ENCODE measurements around the gene FCF1.

FCF1 gene

DNA sequence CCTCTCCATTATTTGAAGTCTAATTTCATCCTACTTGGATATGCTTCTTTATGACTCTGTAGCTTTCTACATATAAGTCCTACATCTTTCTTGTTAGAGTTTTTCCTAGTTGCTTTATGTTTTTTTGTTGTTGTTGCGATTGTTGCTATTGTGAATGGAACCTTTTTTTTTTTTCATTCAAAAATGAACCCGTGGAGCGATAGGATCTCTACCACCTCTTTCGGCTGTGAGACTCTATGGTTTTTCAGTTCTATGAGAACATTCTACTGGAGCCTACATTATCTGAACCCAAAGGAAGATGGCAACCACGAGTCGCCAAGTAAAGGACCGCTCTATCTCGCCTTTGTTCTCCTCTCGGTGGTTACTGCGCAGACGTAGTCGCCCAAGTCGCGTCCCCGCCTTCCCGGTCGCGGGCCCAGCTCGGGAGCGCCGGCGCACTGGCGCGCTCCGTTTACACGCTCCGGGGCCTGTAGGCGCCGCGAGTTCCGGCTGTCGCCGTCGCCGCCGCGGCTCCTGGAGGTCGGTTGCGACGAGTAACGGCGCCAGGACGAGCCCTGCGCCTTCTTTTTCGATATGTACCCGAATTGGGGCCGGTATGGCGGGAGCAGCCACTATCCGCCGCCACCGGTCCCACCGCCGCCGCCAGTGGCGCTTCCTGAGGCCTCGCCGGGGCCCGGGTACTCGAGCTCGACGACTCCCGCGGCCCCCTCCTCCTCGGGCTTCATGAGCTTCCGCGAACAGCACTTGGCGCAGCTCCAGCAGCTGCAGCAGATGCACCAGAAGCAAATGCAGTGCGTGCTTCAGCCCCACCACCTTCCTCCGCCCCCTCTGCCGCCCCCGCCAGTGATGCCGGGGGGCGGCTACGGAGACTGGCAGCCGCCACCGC lies 50.2 kb downstream of the FCF1 start, which contains the start of gene YLPM1:
Gene YLPM1 (plus strand): TSS at position 400 of the 886 bp plus-strand sequence. CDS start 174 bp downstream, at position 574.
- peak; percentile 99 for DNase-seq (ENCODE audit: low read depth)
- TF ChIP-seq, protein P1, sequence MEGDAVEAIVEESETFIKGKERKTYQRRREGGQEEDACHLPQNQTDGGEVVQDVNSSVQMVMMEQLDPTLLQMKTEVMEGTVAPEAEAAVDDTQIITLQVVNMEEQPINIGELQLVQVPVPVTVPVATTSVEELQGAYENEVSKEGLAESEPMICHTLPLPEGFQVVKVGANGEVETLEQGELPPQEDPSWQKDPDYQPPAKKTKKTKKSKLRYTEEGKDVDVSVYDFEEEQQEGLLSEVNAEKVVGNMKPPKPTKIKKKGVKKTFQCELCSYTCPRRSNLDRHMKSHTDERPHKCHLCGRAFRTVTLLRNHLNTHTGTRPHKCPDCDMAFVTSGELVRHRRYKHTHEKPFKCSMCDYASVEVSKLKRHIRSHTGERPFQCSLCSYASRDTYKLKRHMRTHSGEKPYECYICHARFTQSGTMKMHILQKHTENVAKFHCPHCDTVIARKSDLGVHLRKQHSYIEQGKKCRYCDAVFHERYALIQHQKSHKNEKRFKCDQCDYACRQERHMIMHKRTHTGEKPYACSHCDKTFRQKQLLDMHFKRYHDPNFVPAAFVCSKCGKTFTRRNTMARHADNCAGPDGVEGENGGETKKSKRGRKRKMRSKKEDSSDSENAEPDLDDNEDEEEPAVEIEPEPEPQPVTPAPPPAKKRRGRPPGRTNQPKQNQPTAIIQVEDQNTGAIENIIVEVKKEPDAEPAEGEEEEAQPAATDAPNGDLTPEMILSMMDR (IDR thresholded peaks at IDR 0.05; ENCODE audit: low read length, missing control alignments) = peak; percentile 39
- peak within 1 kb of the TSS; percentile 85 for H3K4me3 ChIP-seq (replicated peaks; ENCODE audit: low read depth, low read length)

DNA sequence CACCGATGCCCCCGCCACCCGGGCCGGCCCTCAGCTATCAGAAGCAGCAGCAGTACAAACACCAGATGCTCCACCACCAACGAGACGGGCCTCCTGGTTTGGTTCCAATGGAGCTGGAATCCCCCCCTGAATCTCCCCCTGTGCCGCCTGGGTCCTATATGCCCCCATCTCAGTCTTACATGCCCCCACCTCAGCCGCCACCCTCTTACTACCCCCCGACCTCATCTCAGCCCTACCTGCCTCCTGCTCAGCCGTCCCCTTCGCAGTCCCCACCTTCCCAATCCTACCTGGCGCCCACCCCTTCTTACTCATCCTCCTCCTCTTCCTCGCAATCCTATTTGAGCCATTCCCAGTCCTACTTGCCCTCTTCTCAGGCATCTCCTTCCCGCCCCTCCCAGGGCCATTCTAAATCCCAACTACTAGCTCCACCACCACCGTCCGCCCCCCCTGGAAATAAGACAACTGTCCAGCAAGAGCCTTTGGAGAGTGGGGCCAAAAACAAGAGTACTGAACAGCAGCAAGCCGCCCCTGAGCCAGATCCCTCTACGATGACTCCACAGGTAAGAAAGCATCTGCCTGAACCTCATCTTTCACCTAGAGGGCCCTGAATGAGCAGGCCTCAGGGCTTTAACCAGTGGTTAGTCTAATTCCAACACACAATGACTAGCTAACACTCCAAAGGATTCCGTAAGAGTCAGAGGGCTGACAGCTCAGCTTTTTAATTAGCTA lies 51.0 kb downstream of the FCF1 start:
- TF ChIP-seq, protein P1 (IDR thresholded peaks at IDR 0.05; ENCODE audit: low read length, missing control alignments) = no peak
- no peak for DNase-seq (ENCODE audit: low read depth)
- H3K4me3 ChIP-seq (replicated peaks; ENCODE audit: low read depth, low read length) = peak overlapping the region; percentile 85

DNA sequence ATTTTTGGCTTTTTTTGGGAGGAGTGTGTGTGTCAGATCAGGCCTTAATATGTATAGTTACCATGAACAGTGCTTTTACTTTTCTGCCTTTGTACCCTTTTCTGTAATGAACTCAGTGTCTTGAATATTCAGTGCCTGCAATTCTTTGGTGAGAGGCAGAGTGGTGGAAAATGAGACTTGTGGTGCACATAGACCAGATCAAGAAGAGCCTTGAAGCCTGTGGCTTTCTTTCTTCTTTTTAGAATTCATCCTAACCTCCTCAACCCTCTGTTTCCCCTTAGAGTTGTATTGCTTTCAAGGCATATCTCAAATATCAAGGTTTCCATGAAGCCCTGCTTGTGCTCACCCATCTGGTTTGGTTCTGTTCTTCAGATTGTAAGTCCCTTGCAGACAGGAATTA lies 52.8 kb downstream of the FCF1 start:
- no peak for DNase-seq (ENCODE audit: low read depth)
- H3K4me3 ChIP-seq (replicated peaks; ENCODE audit: low read depth, low read length) = peak overlapping the region; percentile 85
- TF ChIP-seq, protein P1 (IDR thresholded peaks at IDR 0.05; ENCODE audit: low read length, missing control alignments) = no peak

DNA sequence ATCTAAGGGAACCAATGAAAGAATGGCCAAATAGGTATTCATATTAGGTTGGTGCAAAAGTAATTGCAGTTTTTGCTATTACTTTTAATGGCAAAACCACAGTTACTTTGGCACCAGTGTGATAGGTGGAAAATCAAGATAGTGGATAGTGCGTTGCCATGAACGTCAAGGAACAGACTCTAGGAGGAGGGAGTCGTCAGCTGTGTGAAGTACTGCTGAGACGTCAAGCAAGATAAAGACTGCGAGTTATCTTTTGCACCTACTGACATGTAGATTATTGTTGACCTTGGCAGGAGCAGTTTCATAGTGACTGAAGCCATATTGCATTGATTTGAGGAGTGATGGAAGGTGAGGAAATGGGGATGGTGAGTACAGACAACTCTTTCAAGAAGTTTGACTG lies 58.5 kb downstream of the FCF1 start:
- TF ChIP-seq, protein P1 (IDR thresholded peaks at IDR 0.05; ENCODE audit: low read length, missing control alignments) = no peak
- peak; percentile 17 for DNase-seq (ENCODE audit: low read depth)
- H3K4me3 ChIP-seq (replicated peaks; ENCODE audit: low read depth, low read length) = no peak overlapping the region

DNA sequence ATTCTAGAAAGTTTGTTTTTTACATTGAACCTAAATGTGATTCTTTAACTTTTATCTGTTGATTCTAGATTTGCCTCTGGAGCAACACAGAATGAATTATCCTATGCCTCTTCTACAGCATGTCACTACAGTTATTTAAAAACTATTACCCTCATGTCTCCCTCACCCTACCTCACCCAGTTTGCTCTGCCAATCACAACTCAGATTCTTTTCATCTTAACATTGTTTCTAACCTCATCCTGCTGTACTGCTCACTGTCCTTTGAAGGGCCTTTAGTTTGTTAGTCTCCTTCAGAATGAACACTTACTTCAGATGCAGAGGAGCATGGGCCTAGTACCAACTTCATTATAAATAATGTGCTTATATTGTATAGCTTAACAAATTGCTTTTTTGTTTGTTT lies 71.7 kb downstream of the FCF1 start:
- TF ChIP-seq, protein P1 (IDR thresholded peaks at IDR 0.05; ENCODE audit: low read length, missing control alignments) = no peak
- H3K4me3 ChIP-seq (replicated peaks; ENCODE audit: low read depth, low read length) = no peak overlapping the region
- no peak for DNase-seq (ENCODE audit: low read depth)

DNA sequence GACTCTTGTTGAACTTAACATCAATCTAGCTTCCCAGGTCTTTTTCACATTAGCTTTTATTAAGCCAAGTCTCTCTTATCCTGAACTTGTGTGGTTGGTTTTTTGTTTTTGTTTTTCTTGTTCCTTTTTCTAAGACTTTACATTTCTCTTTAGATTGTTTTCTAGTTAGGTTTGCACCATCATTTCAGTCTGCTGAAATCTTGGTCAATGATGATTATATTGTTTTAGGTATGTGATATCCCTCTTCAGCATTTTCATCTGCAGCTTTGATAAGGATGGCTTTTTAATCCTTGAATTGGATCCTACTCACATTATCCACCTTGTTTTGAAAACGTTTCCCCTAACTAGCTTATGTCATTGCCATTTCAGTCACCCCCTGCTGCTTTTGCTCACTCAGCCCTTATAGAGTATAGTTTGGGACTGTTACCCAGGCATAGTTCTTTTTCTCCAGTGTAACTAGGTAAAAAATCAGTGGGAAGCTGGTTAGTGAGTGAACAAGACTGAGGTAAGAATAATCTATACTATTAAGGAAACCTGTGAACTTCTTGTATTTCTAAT lies 72.2 kb downstream of the FCF1 start:
- DNase-seq (ENCODE audit: low read depth) = no peak
- TF ChIP-seq, protein P1 (IDR thresholded peaks at IDR 0.05; ENCODE audit: low read length, missing control alignments) = no peak
- H3K4me3 ChIP-seq (replicated peaks; ENCODE audit: low read depth, low read length) = no peak overlapping the region

Data from fibroblast of pulmonary artery (primary cell).